Keratinocyte (primary cell): ENCODE results near the gene XRCC3. TPM values are rescaled to one million over a fixed set of nuclear protein-coding genes. Genes with fewer than 3 reads are reported as not detected.

ENCODE experiments used
- DNase-seq: peaks from one replicate; pipeline ENCODE4 v3.0.0-alpha.2; 2011; ENCODE audit warnings: low read depth, missing footprints, low spot score
- FAIRE-seq: peaks from 2 replicates; lab custom pipeline; 2011; peaks lifted over from hg19 to GRCh38; lab: Jason Lieb, UNC
- H2AFZ ChIP-seq: 2 replicates; pipeline ENCODE4 v1.6.0; 2012; ENCODE audit warnings: low read length, control low read depth, inconsistent platforms; ENCODE audit not compliant: control insufficient read depth
- H3K27ac ChIP-seq: 2 replicates; pipeline ENCODE4 v1.5.1; 2011; ENCODE audit warnings: low read length; ENCODE audit not compliant: control insufficient read depth, insufficient read depth
- H3K27me3 ChIP-seq: 3 replicates; pipeline ENCODE4 v1.6.0; 2011; ENCODE audit warnings: low read length; ENCODE audit not compliant: control insufficient read depth, insufficient read depth; ENCODE audit errors: extremely low read depth
- H3K36me3 ChIP-seq, 2 experiments: 2 replicates in 1 of 2; 3 replicates in 1 of 2; pipeline ENCODE4 v1.5.1; 2011; ENCODE audit warnings: low read length in 2 of 2, mild to moderate bottlenecking in 1 of 2; ENCODE audit not compliant: control insufficient read depth in 2 of 2, insufficient read depth in 2 of 2; ENCODE audit errors: extremely low read depth in 1 of 2
- H3K4me1 ChIP-seq: 3 replicates; pipeline ENCODE4 v1.5.1; 2011; ENCODE audit warnings: low read length; ENCODE audit not compliant: control insufficient read depth, insufficient read depth; ENCODE audit errors: extremely low read depth
- H3K4me2 ChIP-seq: 3 replicates; pipeline ENCODE4 v1.6.0; 2011; ENCODE audit warnings: low read depth, low read length; ENCODE audit not compliant: control insufficient read depth, insufficient read depth; ENCODE audit errors: extremely low read depth
- H3K4me3 ChIP-seq, 3 experiments: fragments of 200-600 bp in 1 of 3; sonication (generic) in 1 of 3; 2 replicates in 2 of 3; 3 replicates in 1 of 3; pipeline ENCODE4 v1.5.1; 2011 to 2016; ENCODE audit warnings: low read length in 3 of 3, mild to moderate bottlenecking in 3 of 3, control low read depth in 2 of 3, inconsistent platforms in 1 of 3, low read depth in 1 of 3, mixed read lengths in 1 of 3, mixed run types in 1 of 3, moderate library complexity in 1 of 3; ENCODE audit not compliant: control insufficient read depth in 2 of 3, insufficient read depth in 2 of 3; ENCODE audit errors: extremely low read depth in 1 of 3
- H3K79me2 ChIP-seq: 2 replicates; pipeline ENCODE4 v1.6.0; 2012; ENCODE audit warnings: low read length; ENCODE audit not compliant: control insufficient read depth, insufficient read depth
- H3K9ac ChIP-seq: 3 replicates; pipeline ENCODE4 v1.6.0; 2011; ENCODE audit warnings: low read length; ENCODE audit not compliant: control insufficient read depth, insufficient read depth; ENCODE audit errors: extremely low read depth
- H3K9me1 ChIP-seq: 3 replicates; pipeline ENCODE4 v1.6.0; 2011; ENCODE audit warnings: low read length; ENCODE audit not compliant: control insufficient read depth, insufficient read depth; ENCODE audit errors: extremely low read depth
- H3K9me3 ChIP-seq: 2 replicates; pipeline ENCODE4 v1.5.1; 2012; ENCODE audit warnings: low read depth, low read length; ENCODE audit not compliant: control insufficient read depth
- H4K20me1 ChIP-seq: 3 replicates; pipeline ENCODE4 v1.6.0; 2011; ENCODE audit warnings: low read length; ENCODE audit not compliant: control insufficient read depth, insufficient read depth; ENCODE audit errors: extremely low read depth
- EZH2 ChIP-seq: IDR thresholded peaks from one replicate; pipeline ENCODE4 v1.6.1; 2012; ENCODE audit warnings: inconsistent platforms, mild to moderate bottlenecking, low read length, moderate library complexity
- dilution Hi-C: fragments of 300-500 bp; cut with MboI; formaldehyde crosslinking; loops from one replicate; pipeline ENCODE4 v1.7.0; 2020; ENCODE audit warnings: low sequenced_read_pairs; ENCODE audit not compliant: extremely low pct_ligation_motif_present
- polyA minus RNA-seq, 3 experiments: library from RNA; depleted of rRNA, polyadenylated mRNA; stranded (reverse); fragments of >200 nt; gene quantifications; 1 replicate in 1 of 3; 2 replicates in 1 of 3; 3 replicates in 1 of 3; pipeline ENCODE4 v1.2.3, GENCODE V29; 2011
- polyA plus RNA-seq, 5 experiments: library from polyadenylated mRNA; depleted of rRNA in 3 of 5; stranded (reverse) in 3 of 5; stranded (forward) in 1 of 5; unstranded in 1 of 5; fragments of >200 nt; gene quantifications; 1 replicate in 1 of 5; 2 replicates in 3 of 5; 3 replicates in 1 of 5; pipeline versions ENCODE4 v1.2.1 to v1.2.3, GENCODE V29; 2011 to 2012; ENCODE audit warnings: missing spikeins in 2 of 5, low read depth in 1 of 5, low replicate concordance in 1 of 5
- TF ChIP-seq, protein P1 (sequence below), 3 experiments: IDR thresholded peaks in 1 of 3; conservative IDR thresholded peaks in 1 of 3; optimal IDR thresholded peaks in 1 of 3; 2 replicates in 2 of 3; 3 replicates in 1 of 3; pipeline versions ENCODE3 to v1.5.1; 2011; ENCODE audit warnings: low read length in 3 of 3, mild to moderate bottlenecking in 3 of 3, moderate library complexity in 2 of 3, control low read depth in 1 of 3, inconsistent platforms in 1 of 3; ENCODE audit not compliant: insufficient read depth in 2 of 3; ENCODE audit errors: extremely low read depth in 1 of 3

XRCC3 gene
- polyA plus RNA-seq (10.3 to 21.0 TPM (median 14.8 TPM) in 3 replicates), polyA minus RNA-seq (9.0 to 16.0 TPM (median 13.9 TPM) in 3 replicates)
- 1.3 TPM for polyA plus RNA-seq (2011; ENCODE audit: low read depth)
- polyA plus RNA-seq (2011; cell fraction: cytosol; rRNA removed), result 7.8 and 10.4 TPM in 2 replicates
- 28.0 and 29.5 TPM in 2 replicates for polyA plus RNA-seq (2011; cell fraction: nucleus; rRNA removed)
- 3.4 and 14.7 TPM in 2 replicates for polyA plus RNA-seq (2012; ENCODE audit: low replicate concordance)
- 13.6 TPM for polyA minus RNA-seq (2011; cell fraction: cytosol; rRNA and poly(A)+ RNA removed)
- polyA minus RNA-seq (2011; cell fraction: nucleus; rRNA and poly(A)+ RNA removed), result 6.1 and 9.2 TPM in 2 replicates

DNA sequence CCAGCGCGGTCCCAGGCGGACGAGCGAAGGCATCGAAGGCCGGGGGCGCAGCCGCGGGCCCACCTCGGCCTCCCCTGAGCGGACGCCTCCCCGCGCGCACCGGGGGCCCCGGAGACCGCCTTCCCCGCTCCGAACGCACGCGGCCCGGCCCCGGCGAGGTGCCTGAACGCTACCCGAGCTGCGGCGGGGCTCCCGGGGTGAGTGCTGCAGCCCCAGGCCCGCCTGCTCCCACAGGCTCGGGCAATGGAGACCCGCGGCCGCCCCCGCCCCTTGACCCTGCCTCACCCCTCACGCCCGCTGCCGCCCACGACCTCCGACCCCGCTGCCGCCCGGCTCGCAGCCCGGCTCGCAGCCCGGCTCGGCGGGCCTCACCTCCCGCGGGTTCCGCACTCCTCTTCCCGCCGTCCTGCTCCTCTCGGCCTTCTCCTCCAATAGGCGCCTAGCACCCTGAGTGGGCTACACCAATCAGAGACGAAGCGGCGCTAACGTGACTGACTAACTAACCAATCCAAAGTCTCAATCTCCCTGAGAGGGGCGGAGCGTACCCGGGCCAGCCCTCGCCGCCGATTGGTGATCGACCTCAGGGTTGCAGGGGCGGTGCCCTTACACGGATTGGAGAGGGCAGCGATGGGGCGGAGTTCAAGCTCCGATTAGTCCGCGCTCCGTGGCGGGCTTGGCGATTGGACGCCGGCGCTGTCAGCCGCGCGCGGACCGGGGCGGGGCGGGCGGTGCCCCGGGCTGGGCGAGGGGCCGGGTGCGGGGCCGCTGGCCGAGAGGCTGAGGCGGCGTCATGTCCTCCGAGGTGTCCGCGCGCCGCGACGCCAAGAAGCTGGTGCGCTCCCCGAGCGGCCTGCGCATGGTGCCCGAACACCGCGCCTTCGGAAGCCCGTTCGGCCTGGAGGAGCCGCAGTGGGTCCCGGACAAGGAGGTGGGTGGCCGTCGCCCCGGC lies at the start of gene XRCC3, which contains the start of gene ZFYVE21:
TSS of gene XRCC3 (minus strand) at position 400 of the 949 bp plus-strand sequence. CDS start 4,364 bp downstream, outside the sequence.
TSS of gene ZFYVE21 (plus strand) at position 759 of the 949 bp plus-strand sequence. CDS start at position 791, 32 bp downstream.
- no peaks in the 10 kb centered on the region for H3K27me3 ChIP-seq
- TF ChIP-seq, protein P1, sequence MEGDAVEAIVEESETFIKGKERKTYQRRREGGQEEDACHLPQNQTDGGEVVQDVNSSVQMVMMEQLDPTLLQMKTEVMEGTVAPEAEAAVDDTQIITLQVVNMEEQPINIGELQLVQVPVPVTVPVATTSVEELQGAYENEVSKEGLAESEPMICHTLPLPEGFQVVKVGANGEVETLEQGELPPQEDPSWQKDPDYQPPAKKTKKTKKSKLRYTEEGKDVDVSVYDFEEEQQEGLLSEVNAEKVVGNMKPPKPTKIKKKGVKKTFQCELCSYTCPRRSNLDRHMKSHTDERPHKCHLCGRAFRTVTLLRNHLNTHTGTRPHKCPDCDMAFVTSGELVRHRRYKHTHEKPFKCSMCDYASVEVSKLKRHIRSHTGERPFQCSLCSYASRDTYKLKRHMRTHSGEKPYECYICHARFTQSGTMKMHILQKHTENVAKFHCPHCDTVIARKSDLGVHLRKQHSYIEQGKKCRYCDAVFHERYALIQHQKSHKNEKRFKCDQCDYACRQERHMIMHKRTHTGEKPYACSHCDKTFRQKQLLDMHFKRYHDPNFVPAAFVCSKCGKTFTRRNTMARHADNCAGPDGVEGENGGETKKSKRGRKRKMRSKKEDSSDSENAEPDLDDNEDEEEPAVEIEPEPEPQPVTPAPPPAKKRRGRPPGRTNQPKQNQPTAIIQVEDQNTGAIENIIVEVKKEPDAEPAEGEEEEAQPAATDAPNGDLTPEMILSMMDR (optimal IDR thresholded peaks at IDR 0.05 in 1 of 3, IDR thresholded peaks at IDR 0.05 in 1 of 3, conservative IDR thresholded peaks at IDR 0.05 in 1 of 3; ENCODE audit: extremely low read depth in 1 of 3, insufficient read depth in 2 of 3, low read length in 3 of 3), result no peak
- TF ChIP-seq EZH2, result no peak
- H3K9ac ChIP-seq, result peak within 1 kb of the TSS; percentile 81
- H3K79me2 ChIP-seq, result peaks cover 66% of the 10 kb centered on the region
- peaks cover 5 to 6% of the 10 kb centered on the region in 2 experiments for H3K36me3 ChIP-seq
- DNase-seq (peak; percentile 95), FAIRE-seq (peak; percentile 90)
- peaks cover 3% of the 10 kb centered on the region for H3K9me1 ChIP-seq
- H3K4me3 ChIP-seq, result peak within 1 kb of the TSS; percentile 72 to 92 (median 86)
- H3K4me2 ChIP-seq, result peak within 1 kb of the TSS; percentile 84
- H4K20me1 ChIP-seq, result peaks cover 14% of the 10 kb centered on the region
- dilution Hi-C loops, result no loop called here
- H3K4me1 ChIP-seq, result peaks cover 63% of the 10 kb centered on the region
- peak within 1 kb of the TSS; percentile 49 for H3K27ac ChIP-seq
- peak within 1 kb of the TSS; percentile 40 for H2AFZ ChIP-seq
- no peaks in the 10 kb centered on the region for H3K9me3 ChIP-seq

DNA sequence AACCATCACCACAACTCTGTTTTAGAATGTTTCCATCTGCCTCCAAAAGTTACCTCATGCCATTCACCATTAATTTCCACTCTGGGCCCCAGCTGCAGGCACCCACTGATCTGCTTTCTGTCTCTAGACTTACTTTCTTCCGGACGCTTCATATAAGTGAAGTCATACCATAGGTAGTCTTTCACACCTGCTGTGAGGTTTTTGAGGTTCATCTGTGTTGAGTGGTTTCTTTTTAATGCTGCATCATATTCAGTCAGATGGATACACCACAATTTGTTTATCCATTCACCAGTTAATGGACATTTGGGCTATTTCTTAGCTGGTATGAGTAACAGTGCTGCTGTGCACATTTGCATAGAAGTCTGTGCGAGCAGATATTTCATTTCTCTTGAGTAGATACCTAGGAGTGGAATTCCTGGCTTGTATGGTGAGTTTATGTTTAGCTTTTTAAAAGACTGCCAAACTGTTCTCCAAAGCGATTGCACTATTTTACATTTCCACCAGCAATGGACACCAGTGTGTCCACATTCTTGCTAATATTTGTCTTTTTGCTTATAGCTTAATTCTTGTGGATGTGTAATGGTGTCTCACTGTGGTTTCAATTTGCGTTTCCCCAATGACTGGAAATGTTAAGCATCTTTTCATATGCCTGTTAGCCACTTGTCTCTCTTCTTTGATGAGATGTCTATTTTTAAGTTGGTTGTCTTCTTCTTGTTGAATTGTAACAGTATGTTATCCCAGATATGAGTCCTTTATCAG lies 48.7 kb upstream of the XRCC3 start:
- FAIRE-seq, result no peak
- no peaks in the 10 kb centered on the region for H3K79me2 ChIP-seq

More for the DNA sequence above, 48.7 kb upstream of the XRCC3 start:
- no peak for DNase-seq
- H3K4me3 ChIP-seq, result no peak overlapping the region
- TF ChIP-seq, protein P1 (optimal IDR thresholded peaks at IDR 0.05 in 1 of 3, IDR thresholded peaks at IDR 0.05 in 1 of 3, conservative IDR thresholded peaks at IDR 0.05 in 1 of 3; ENCODE audit: extremely low read depth in 1 of 3, insufficient read depth in 2 of 3, low read length in 3 of 3), result no peak
- no peak overlapping the region for H3K9ac ChIP-seq
- H4K20me1 ChIP-seq, result no peaks in the 10 kb centered on the region
- H2AFZ ChIP-seq, result no peak overlapping the region
- H3K4me2 ChIP-seq, result no peak overlapping the region
- H3K27ac ChIP-seq, result no peak overlapping the region
- no peaks in the 10 kb centered on the region for H3K27me3 ChIP-seq
- no peaks in the 10 kb centered on the region for H3K9me1 ChIP-seq
- dilution Hi-C loops, result no loop called here
- peaks cover 0 to 2% of the 10 kb centered on the region in 2 experiments for H3K36me3 ChIP-seq
- H3K9me3 ChIP-seq, result no peaks in the 10 kb centered on the region
- H3K4me1 ChIP-seq, result no peaks in the 10 kb centered on the region
